ENCODE results near the gene FAM162A.

DNA sequence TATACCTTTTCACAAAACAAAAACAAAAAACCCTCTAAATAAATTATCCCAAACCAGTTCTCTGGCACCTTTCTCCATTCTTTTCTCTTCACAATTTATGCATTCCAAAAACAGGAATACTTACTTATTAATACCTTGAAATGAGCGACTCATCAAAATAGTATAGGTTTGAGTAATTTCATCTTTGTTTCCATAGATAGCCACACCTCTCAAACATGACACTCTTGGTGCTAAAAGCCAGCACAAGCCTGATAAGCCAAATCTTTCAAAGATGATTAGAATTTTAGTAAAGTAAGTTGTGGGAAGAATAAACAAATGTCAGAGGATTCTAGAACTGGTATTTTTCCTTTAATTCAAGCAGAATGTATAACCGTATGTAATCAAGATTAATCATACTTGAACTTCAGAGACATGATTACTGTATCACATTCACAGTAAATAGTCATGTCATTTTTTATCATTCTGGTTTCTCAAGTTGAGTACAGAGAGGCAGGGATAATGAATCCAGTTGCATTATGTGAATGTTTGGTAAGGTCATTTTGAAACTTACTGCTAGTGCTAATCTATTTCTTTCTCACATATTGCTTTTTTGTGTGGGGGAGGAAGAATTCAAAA, 44.0 kb downstream of the FAM162A start:
- TF ChIP-seq GRHL2 (CRISPR knock-in tag; IDR thresholded peaks at IDR 0.05; ENCODE audit: insufficient replicate concordance, severe bottlenecking) = no peak
- TF ChIP-seq CREB1 (CRISPR knock-in tag; IDR thresholded peaks at IDR 0.05) = no peak
- no peak for TF ChIP-seq JUN (CRISPR knock-in tag; IDR thresholded peaks at IDR 0.05)

Data from WTC11 (cell line).